ENCODE data around the gene FEZ2.

FEZ2 gene

GRCh38 chr2:36511858-36512603, 85.9 kb downstream of the FEZ2 start:
- Histone ChIP-seq H3K9ac (ENCODE audit: low read depth, low read length) (no peak overlapping the region), H3K27ac (ENCODE audit: low read depth, low read length) (no peak overlapping the region), H3K9me3 (ENCODE audit: control insufficient read depth, insufficient read depth, low read length) (no peaks in the 10 kb centered on the region), H3K4me3 (ENCODE audit: low read depth, low read length) (no peak overlapping the region), H3K36me3 (ENCODE audit: control insufficient read depth, insufficient read depth, low read length) (peaks cover 76% of the 10 kb centered on the region), H3K4me1 (ENCODE audit: control insufficient read depth, insufficient read depth, low read length) (peaks cover 20% of the 10 kb centered on the region), H3K27me3 (ENCODE audit: control insufficient read depth, insufficient read depth, low read length) (no peaks in the 10 kb centered on the region)

DNA sequence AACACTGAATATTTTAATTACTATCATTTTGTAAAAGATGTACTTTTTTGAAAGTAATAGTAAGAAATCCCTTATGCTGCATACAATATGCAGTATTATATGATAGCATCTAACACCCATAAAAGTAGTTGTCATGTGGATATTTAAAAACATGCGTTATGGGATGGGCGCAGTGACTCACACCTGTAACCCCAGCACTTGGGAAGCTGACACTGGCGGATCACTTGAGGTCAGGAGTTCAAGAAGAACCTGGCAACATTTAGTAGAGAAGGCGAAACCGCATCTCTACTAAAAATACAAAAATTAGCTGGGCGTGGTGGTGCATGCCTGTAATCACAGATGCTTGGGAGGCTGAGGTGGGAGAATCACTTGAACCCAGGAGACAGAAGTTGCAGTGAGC, 88.9 kb downstream of the FEZ2 start:
- Histone ChIP-seq H3K9ac (ENCODE audit: low read depth, low read length) (no peak overlapping the region), H3K9me3 (ENCODE audit: control insufficient read depth, insufficient read depth, low read length) (no peaks in the 10 kb centered on the region), H3K27me3 (ENCODE audit: control insufficient read depth, insufficient read depth, low read length) (no peaks in the 10 kb centered on the region), H3K27ac (ENCODE audit: low read depth, low read length) (no peak overlapping the region), H3K4me1 (ENCODE audit: control insufficient read depth, insufficient read depth, low read length) (peaks cover 20% of the 10 kb centered on the region), H3K36me3 (ENCODE audit: control insufficient read depth, insufficient read depth, low read length) (peaks cover 59% of the 10 kb centered on the region), H3K4me3 (ENCODE audit: low read depth, low read length) (no peak overlapping the region)

- Histone ChIP-seq H3K4me3 (ENCODE audit: low read depth, low read length) (no peak overlapping the region), H3K4me1 (ENCODE audit: control insufficient read depth, insufficient read depth, low read length) (peaks cover 20% of the 10 kb centered on the region), H3K36me3 (ENCODE audit: control insufficient read depth, insufficient read depth, low read length) (peaks cover 48% of the 10 kb centered on the region), H3K9ac (ENCODE audit: low read depth, low read length) (no peak overlapping the region), H3K27me3 (ENCODE audit: control insufficient read depth, insufficient read depth, low read length) (no peaks in the 10 kb centered on the region), H3K9me3 (ENCODE audit: control insufficient read depth, insufficient read depth, low read length) (no peaks in the 10 kb centered on the region), H3K27ac (ENCODE audit: low read depth, low read length) (peak overlapping the region; percentile 83)
These were observed 90.6 kb downstream of the FEZ2 start for GRCh38 chr2:36507408-36507812.
